RWPE2 (cell line): ENCODE results near the gene PLCL2.

Experiments used
- ATAC-seq: fragments of 200-7000 bp; cut with Tn5 transposase; 3 replicates; pipeline ENCODE4 v1.9.1; 2021; ENCODE audit warnings: low read depth
- DNase-seq: peaks from one replicate; pipeline ENCODE4 v3.0.0-alpha.2; 2020; ENCODE audit warnings: low spot score
- H3K27ac ChIP-seq: fragments of 450-650 bp; 2 replicates; pipeline ENCODE4 v1.5.1; 2017; ENCODE audit warnings: mild to moderate bottlenecking; ENCODE audit not compliant: poor library complexity, severe bottlenecking
- H3K27me3 ChIP-seq: fragments of 250-450 bp; sonication (Bioruptor Pico); 2 replicates; pipeline ENCODE4 v1.5.1; 2021; ENCODE audit warnings: mild to moderate bottlenecking, moderate library complexity; ENCODE audit not compliant: insufficient read depth, poor library complexity, severe bottlenecking
- H3K36me3 ChIP-seq: fragments of 250-450 bp; sonication (Bioruptor Pico); 2 replicates; pipeline ENCODE4 v1.5.1; 2020; ENCODE audit warnings: low read depth, mild to moderate bottlenecking, moderate library complexity
- H3K4me1 ChIP-seq: fragments of 250-450 bp; sonication (Bioruptor Pico); 2 replicates; pipeline ENCODE4 v1.5.1; 2021; ENCODE audit warnings: mild to moderate bottlenecking, moderate library complexity; ENCODE audit not compliant: insufficient read depth, poor library complexity, severe bottlenecking
- H3K4me3 ChIP-seq: fragments of 250-450 bp; sonication (Bioruptor Pico); 2 replicates; pipeline ENCODE4 v1.5.1; 2021; ENCODE audit warnings: mild to moderate bottlenecking, moderate library complexity; ENCODE audit not compliant: severe bottlenecking
- H3K9me3 ChIP-seq: fragments of 250-450 bp; sonication (Bioruptor Pico); 2 replicates; pipeline ENCODE4 v1.5.1; 2021; ENCODE audit warnings: mild to moderate bottlenecking, moderate library complexity; ENCODE audit not compliant: severe bottlenecking
- CTCF ChIP-seq: fragments of 450-650 bp; IDR thresholded peaks from one replicate; pipeline ENCODE4 v1.5.1; 2017; ENCODE audit warnings: mild to moderate bottlenecking, moderate library complexity; ENCODE audit not compliant: poor library complexity, severe bottlenecking

The PLCL2 gene

DNA sequence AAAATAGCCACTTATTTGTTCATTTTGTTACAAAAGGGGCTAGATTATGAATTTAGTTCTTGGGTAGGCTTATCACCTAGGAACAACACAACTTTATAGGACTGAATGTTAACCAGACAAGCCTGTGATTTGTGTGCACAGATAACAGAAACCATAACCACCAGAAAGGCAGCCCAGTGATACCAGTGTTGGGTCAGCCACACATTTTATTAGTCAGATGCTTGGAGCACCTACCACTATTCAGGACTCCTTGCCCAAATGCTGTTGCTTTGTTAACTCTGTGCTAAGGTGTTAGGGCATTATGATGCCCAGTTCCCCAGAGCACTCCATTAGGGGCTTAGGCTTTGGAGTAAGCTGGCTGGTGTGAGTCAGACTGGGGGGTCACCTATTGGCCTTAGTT is 22.5 kb downstream of the PLCL2 start:
- ATAC-seq (no peak), DNase-seq (no peak)
- no peak for TF ChIP-seq CTCF
- Histone ChIP-seq H3K36me3 (no peaks in the 10 kb centered on the region), H3K27me3 (no peaks in the 10 kb centered on the region), H3K4me1 (no peaks in the 10 kb centered on the region), H3K4me3 (no peak overlapping the region), H3K27ac (no peak overlapping the region), H3K9me3 (no peaks in the 10 kb centered on the region)

- Histone ChIP-seq H3K36me3 (no peaks in the 10 kb centered on the region), H3K4me3 (no peak overlapping the region), H3K27ac (no peak overlapping the region), H3K27me3 (no peaks in the 10 kb centered on the region), H3K9me3 (no peaks in the 10 kb centered on the region), H3K4me1 (no peaks in the 10 kb centered on the region)
- DNase-seq (no peak), ATAC-seq (no peak)
- TF ChIP-seq CTCF = no peak
Observed at GRCh38 chr3:16908016-16908807, 23.5 kb downstream of the PLCL2 start.

GRCh38 chr3:16908896-16909295 is 24.1 kb downstream of the PLCL2 start:
- H3K4me1 ChIP-seq = no peaks in the 10 kb centered on the region
- ATAC-seq (no peak), DNase-seq (no peak)
- no peaks in the 10 kb centered on the region for H3K9me3 ChIP-seq
- no peak overlapping the region for H3K27ac ChIP-seq
- H3K4me3 ChIP-seq = no peak overlapping the region
- H3K36me3 ChIP-seq = no peaks in the 10 kb centered on the region
- H3K27me3 ChIP-seq = peaks cover 3% of the 10 kb centered on the region
- no peak for TF ChIP-seq CTCF

- Histone ChIP-seq H3K4me3 (no peak overlapping the region), H3K36me3 (no peaks in the 10 kb centered on the region), H3K27ac (no peak overlapping the region), H3K9me3 (no peaks in the 10 kb centered on the region), H3K4me1 (no peaks in the 10 kb centered on the region), H3K27me3 (peaks cover 3% of the 10 kb centered on the region)
- TF ChIP-seq CTCF = no peak
- ATAC-seq = no peak
- DNase-seq = no peak
Observed at GRCh38 chr3:16909802-16910201, 25.0 kb downstream of the PLCL2 start.

DNA sequence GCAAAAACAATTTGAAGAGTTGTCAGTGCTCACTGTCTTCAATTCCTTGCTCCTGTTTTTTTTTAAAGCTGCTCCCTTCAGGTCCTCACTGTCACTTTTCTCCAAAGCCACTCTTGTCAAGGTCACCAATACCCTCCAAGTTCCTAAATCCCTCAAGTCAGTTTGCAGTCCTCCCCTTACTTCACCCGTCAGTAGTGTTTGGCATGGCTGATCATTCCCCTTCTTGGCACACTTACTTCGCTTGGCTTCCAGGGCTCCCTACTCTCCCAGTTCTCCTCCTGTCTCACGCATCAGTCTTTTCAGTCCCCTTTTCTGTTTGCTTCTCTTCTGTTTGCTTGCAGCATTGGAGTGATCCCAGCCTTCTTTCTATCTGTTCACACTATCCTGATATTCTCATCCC is 25.5 kb downstream of the PLCL2 start:
- no peak for ATAC-seq

More for the DNA sequence above, 25.5 kb downstream of the PLCL2 start:
- Histone ChIP-seq H3K9me3 (no peaks in the 10 kb centered on the region), H3K27me3 (peaks cover 5% of the 10 kb centered on the region), H3K36me3 (no peaks in the 10 kb centered on the region), H3K27ac (no peak overlapping the region), H3K4me3 (no peak overlapping the region), H3K4me1 (no peaks in the 10 kb centered on the region)
- no peak for TF ChIP-seq CTCF
- no peak for DNase-seq
